Measurements from ENCODE around the gene SORL1.
"Not testable (repeated sequence)": the region's sequence is repeated elsewhere in the genome, so short reads cannot be mapped to it uniquely, and the experiment has no call there.

Gene SORL1

GRCh38 chr11:121478895-121479697 lies 27.0 kb downstream of the SORL1 start:
- no peak for DNase-seq

GRCh38 chr11:121479698-121480238 lies 27.7 kb downstream of the SORL1 start:
- no peak for DNase-seq

GRCh38 chr11:121481484-121482230 lies 29.5 kb downstream of the SORL1 start:
- not testable (repeated sequence) for DNase-seq

GRCh38 chr11:121482231-121483129 lies 30.4 kb downstream of the SORL1 start:
- DNase-seq = no peak

- no peak for DNase-seq
Observed at GRCh38 chr11:121483805-121484480, 31.8 kb downstream of the SORL1 start.

- DNase-seq = no peak
Observed at GRCh38 chr11:121485216-121485615, 33.1 kb downstream of the SORL1 start.

- no peak for DNase-seq
Observed at GRCh38 chr11:121486054-121486453, 33.9 kb downstream of the SORL1 start.

- DNase-seq = peak; percentile 41
Observed at GRCh38 chr11:121487191-121487590, 35.1 kb downstream of the SORL1 start.

GRCh38 chr11:121488170-121488569 lies 36.1 kb downstream of the SORL1 start:
- DNase-seq = no peak

- DNase-seq = no peak
Observed at GRCh38 chr11:121488641-121489040, 36.5 kb downstream of the SORL1 start.

- DNase-seq = no peak
Observed at GRCh38 chr11:121489823-121490222, 37.7 kb downstream of the SORL1 start.

- DNase-seq = no peak
Observed at GRCh38 chr11:121494355-121495099, 42.4 kb downstream of the SORL1 start.

GRCh38 chr11:121497176-121497998 lies 45.3 kb downstream of the SORL1 start:
- DNase-seq = no peak

- no peak for DNase-seq
Observed at GRCh38 chr11:121499405-121499804, 47.3 kb downstream of the SORL1 start.

- no peak for DNase-seq
Observed at GRCh38 chr11:121500275-121500674, 48.2 kb downstream of the SORL1 start.

GRCh38 chr11:121500717-121501116 lies 48.6 kb downstream of the SORL1 start:
- DNase-seq = no peak

- DNase-seq = no peak
Observed at GRCh38 chr11:121503051-121503450, 50.9 kb downstream of the SORL1 start.

GRCh38 chr11:121506237-121506636 lies 54.1 kb downstream of the SORL1 start:
- not testable (repeated sequence) for DNase-seq

- no peak for DNase-seq
Observed at GRCh38 chr11:121508449-121508848, 56.3 kb downstream of the SORL1 start.

GRCh38 chr11:121510438-121510837 lies 58.3 kb downstream of the SORL1 start:
- no peak for DNase-seq

All from NCI-H2171 treated with DMSO at 0.1 percent for 48 hours (cell line).